Astrocyte (in vitro differentiated cells and primary cell): Measurements from ENCODE around the gene GRIK1. TPM values are rescaled to one million over a fixed set of nuclear protein-coding genes. Genes with fewer than 3 reads are reported as not detected.

Experiments
- DNase-seq: peaks from one replicate; pipeline ENCODE4 v3.0.0-alpha.2; 2010; ENCODE audit warnings: low read depth
- FAIRE-seq: peaks from 2 replicates; lab custom pipeline; 2011; peaks lifted over from hg19 to GRCh38; lab: Jason Lieb, UNC
- H2AFZ ChIP-seq: 2 replicates; pipeline ENCODE4 v1.6.0; 2012; ENCODE audit warnings: low read depth, low read length, inconsistent platforms
- H3K27ac ChIP-seq: 2 replicates; pipeline ENCODE4 v1.5.1; 2011; ENCODE audit warnings: low read depth, low read length, inconsistent platforms
- H3K27me3 ChIP-seq: 2 replicates; pipeline ENCODE4 v1.6.0; 2011; ENCODE audit warnings: low read length, inconsistent platforms; ENCODE audit not compliant: insufficient read depth
- H3K36me3 ChIP-seq: 2 replicates; pipeline ENCODE4 v1.5.1; 2011; ENCODE audit warnings: low read length, inconsistent platforms; ENCODE audit not compliant: insufficient read depth
- H3K4me1 ChIP-seq: 2 replicates; pipeline ENCODE4 v1.5.1; 2011; ENCODE audit warnings: low read length, inconsistent platforms; ENCODE audit not compliant: insufficient read depth
- H3K4me2 ChIP-seq: 2 replicates; pipeline ENCODE4 v1.6.0; 2012; ENCODE audit warnings: low read length, inconsistent platforms
- H3K4me3 ChIP-seq: 2 replicates; pipeline ENCODE4 v1.5.1; 2011; ENCODE audit warnings: low read depth, mild to moderate bottlenecking, low read length, inconsistent platforms; ENCODE audit not compliant: insufficient read depth
- H3K79me2 ChIP-seq: 2 replicates; pipeline ENCODE4 v1.6.0; 2012; ENCODE audit warnings: mild to moderate bottlenecking, low read length, inconsistent platforms; ENCODE audit not compliant: insufficient read depth
- H3K9ac ChIP-seq: 2 replicates; pipeline ENCODE4 v1.6.0; 2012; ENCODE audit warnings: mild to moderate bottlenecking, low read length, inconsistent platforms
- H3K9me3 ChIP-seq: 2 replicates; pipeline ENCODE4 v1.5.1; 2012; ENCODE audit warnings: low read depth, mild to moderate bottlenecking, low read length, inconsistent platforms; ENCODE audit not compliant: insufficient read depth
- H4K20me1 ChIP-seq: 2 replicates; pipeline ENCODE4 v1.6.0; 2012; ENCODE audit warnings: low read length, inconsistent platforms; ENCODE audit not compliant: insufficient read depth
- H3K27ac Mint-ChIP-seq: one replicate; pipeline ENCODE4 v1.8.0; 2021; ENCODE audit warnings: mild to moderate bottlenecking, mixed read lengths; ENCODE audit not compliant: unreplicated experiment
- H3K27me3 Mint-ChIP-seq: one replicate; pipeline ENCODE4 v1.8.0; 2021; ENCODE audit warnings: low read depth, mixed read lengths; ENCODE audit not compliant: unreplicated experiment
- H3K36me3 Mint-ChIP-seq: one replicate; pipeline ENCODE4 v1.8.0; 2021; ENCODE audit warnings: low read depth, mixed read lengths; ENCODE audit not compliant: unreplicated experiment
- H3K4me1 Mint-ChIP-seq: one replicate; pipeline ENCODE4 v1.8.0; 2021; ENCODE audit warnings: low read depth, mixed read lengths; ENCODE audit not compliant: unreplicated experiment
- H3K4me3 Mint-ChIP-seq: one replicate; pipeline ENCODE4 v1.8.0; 2021; ENCODE audit warnings: mild to moderate bottlenecking, moderate library complexity, mixed read lengths; ENCODE audit not compliant: unreplicated experiment
- H3K9me3 Mint-ChIP-seq: one replicate; pipeline ENCODE4 v1.8.0; 2021; ENCODE audit warnings: mild to moderate bottlenecking, mixed read lengths; ENCODE audit not compliant: unreplicated experiment
- CTCF ChIP-seq: IDR thresholded peaks from 2 replicates; pipeline ENCODE4 v1.5.1; 2011; ENCODE audit warnings: low read depth, mild to moderate bottlenecking, inconsistent platforms, low read length, moderate library complexity; ENCODE audit not compliant: insufficient read depth
- EZH2 ChIP-seq: IDR thresholded peaks from 2 replicates; pipeline ENCODE4 v1.6.1; 2012; ENCODE audit warnings: mild to moderate bottlenecking, low read length, inconsistent platforms; ENCODE audit not compliant: insufficient read depth
- total RNA-seq: library from RNA; stranded (reverse); gene quantifications from 2 replicates; pipeline ENCODE4 v1.2.1, GENCODE V29; 2021

Gene GRIK1
- total RNA-seq, 1 donor from 2014 or later = not detected

- DNase-seq (no peak), FAIRE-seq (no peak)
- H3K27ac ChIP-seq = no peak overlapping the region
- H3K27me3 ChIP-seq = no peaks in the 10 kb centered on the region
- H3K79me2 ChIP-seq = no peaks in the 10 kb centered on the region
- H3K9me3 ChIP-seq = no peaks in the 10 kb centered on the region
- H3K4me3 Mint-ChIP-seq = no peak overlapping the region
- H3K36me3 Mint-ChIP-seq = no peaks in the 10 kb centered on the region
- no peak overlapping the region for H3K27ac Mint-ChIP-seq
- no peak overlapping the region for H2AFZ ChIP-seq
- H4K20me1 ChIP-seq = no peaks in the 10 kb centered on the region
- H3K36me3 ChIP-seq = no peaks in the 10 kb centered on the region
- H3K27me3 Mint-ChIP-seq = no peaks in the 10 kb centered on the region
- H3K4me2 ChIP-seq = no peak overlapping the region
- H3K9ac ChIP-seq = no peak overlapping the region
- H3K9me3 Mint-ChIP-seq = no peaks in the 10 kb centered on the region
- TF ChIP-seq EZH2 (no peak), CTCF (no peak)
- H3K4me3 ChIP-seq = no peak overlapping the region
- H3K4me1 Mint-ChIP-seq = peaks cover 3% of the 10 kb centered on the region
- no peaks in the 10 kb centered on the region for H3K4me1 ChIP-seq
Measured at GRCh38 chr21:29557931-29558725, 381.7 kb downstream of the GRIK1 start.

GRCh38 chr21:29557200-29557599 is 382.6 kb downstream of the GRIK1 start:
- Histone ChIP-seq H4K20me1 (no peaks in the 10 kb centered on the region), H3K9me3 (no peaks in the 10 kb centered on the region), H3K79me2 (no peaks in the 10 kb centered on the region), H3K27me3 (no peaks in the 10 kb centered on the region), H3K9ac (no peak overlapping the region), H3K27ac (no peak overlapping the region), H3K4me1 (no peaks in the 10 kb centered on the region), H3K4me3 (no peak overlapping the region), H3K4me2 (no peak overlapping the region), H2AFZ (no peak overlapping the region), H3K36me3 (no peaks in the 10 kb centered on the region)
- Mint-ChIP-seq H3K9me3 (no peaks in the 10 kb centered on the region), H3K36me3 (no peaks in the 10 kb centered on the region), H3K27ac (no peak overlapping the region), H3K27me3 (no peaks in the 10 kb centered on the region), H3K4me1 (peaks cover 3% of the 10 kb centered on the region), H3K4me3 (no peak overlapping the region)
- no peak for TF ChIP-seq EZH2
- no peak for TF ChIP-seq CTCF
- DNase-seq (no peak), FAIRE-seq (no peak)

- no peaks in the 10 kb centered on the region for H3K79me2 ChIP-seq
- Mint-ChIP-seq H3K36me3 (no peaks in the 10 kb centered on the region), H3K4me1 (peaks cover 3% of the 10 kb centered on the region), H3K4me3 (no peak overlapping the region), H3K27ac (no peak overlapping the region), H3K9me3 (no peaks in the 10 kb centered on the region), H3K27me3 (no peaks in the 10 kb centered on the region)
- no peak overlapping the region for H3K4me2 ChIP-seq
- FAIRE-seq (no peak), DNase-seq (no peak)
- no peak overlapping the region for H3K4me3 ChIP-seq
- no peaks in the 10 kb centered on the region for H4K20me1 ChIP-seq
- H2AFZ ChIP-seq = no peak overlapping the region
- H3K4me1 ChIP-seq = no peaks in the 10 kb centered on the region
- H3K9ac ChIP-seq = no peak overlapping the region
- no peak for TF ChIP-seq CTCF
- no peak for TF ChIP-seq EZH2
- no peaks in the 10 kb centered on the region for H3K36me3 ChIP-seq
- H3K27me3 ChIP-seq = no peaks in the 10 kb centered on the region
- H3K9me3 ChIP-seq = no peaks in the 10 kb centered on the region
- H3K27ac ChIP-seq = no peak overlapping the region
Measured at GRCh38 chr21:29555601-29556000, 384.2 kb downstream of the GRIK1 start.
